K562 (cell line): ENCODE measurements around the gene HK1. TPM values are rescaled to one million over a fixed set of nuclear protein-coding genes. Genes with fewer than 3 reads are reported as not detected.

ENCODE experiments used
- JUND ChIP-seq, 2 experiments: IDR thresholded peaks; 2 replicates in 1 of 2; 3 replicates in 1 of 2; pipeline ENCODE4 v1.6.1; 2011; ENCODE audit warnings: borderline replicate concordance in 2 of 2, low read depth in 2 of 2, low read length in 2 of 2, improper control_type of control experiment in 1 of 2, missing biosample characterization in 1 of 2, missing genetic modification characterization in 1 of 2, missing genetic modification reagents in 1 of 2
- KLF10 ChIP-seq: fragments of 250-450 bp; sonication (Bioruptor Pico); IDR thresholded peaks from 2 replicates; pipeline ENCODE4 v1.6.1; 2021; ENCODE audit warnings: matching md5 sums
- MAFG ChIP-seq: fragments of 450-650 bp; conservative IDR thresholded peaks from 2 replicates; pipeline ENCODE4 v1.6.1; 2016; ENCODE audit warnings: missing genetic modification characterization, missing compliant biosample characterization
- MBD2 ChIP-seq: sonication (generic); IDR thresholded peaks from 2 replicates; pipeline ENCODE4 v1.6.1; 2016; ENCODE audit warnings: low read depth, borderline replicate concordance
- MYBL2 ChIP-seq, 2 experiments: fragments of 450-650 bp in 1 of 2; sonication (generic) in 1 of 2; formaldehyde crosslinking in 1 of 2; IDR thresholded peaks; 2 replicates each; pipeline versions ENCODE4 v1.6.1 to v1.8.1; 2017 to 2022; ENCODE audit warnings: borderline replicate concordance in 1 of 2, inconsistent platforms in 1 of 2, low read depth in 1 of 2, mild to moderate bottlenecking in 1 of 2, missing genetic modification reagents in 1 of 2, moderate library complexity in 1 of 2
- PRMT5 ChIP-seq: sonication (generic); formaldehyde crosslinking; IDR thresholded peaks from 2 replicates; pipeline ENCODE4 v1.5.0; 2020; ENCODE audit warnings: missing genetic modification reagents
- RBM17 ChIP-seq: fragments of 200-400 bp; formaldehyde crosslinking; IDR thresholded peaks from 2 replicates; pipeline ENCODE4 v1.6.1; 2017; ENCODE audit warnings: low read depth, mild to moderate bottlenecking, low read length, borderline replicate concordance
- RHOXF2B ChIP-seq: fragments of 250-450 bp; sonication (Bioruptor Pico); conservative IDR thresholded peaks from 2 replicates; pipeline ENCODE4 v1.5.1; 2021
- STAT5B ChIP-seq: fragments of 250-450 bp; sonication (Bioruptor Pico); IDR thresholded peaks from 2 replicates; pipeline ENCODE4 v1.8.0; 2021; ENCODE audit warnings: mild to moderate bottlenecking, inconsistent platforms
- TFE3 ChIP-seq: fragments of 450-650 bp; formaldehyde crosslinking; IDR thresholded peaks from 2 replicates; pipeline ENCODE4 v1.4.0; 2020; ENCODE audit warnings: mild to moderate bottlenecking, mixed read lengths
- THRB ChIP-seq: fragments of 450-650 bp; formaldehyde crosslinking; conservative IDR thresholded peaks from 2 replicates; pipeline ENCODE4 v1.4.0; 2022; ENCODE audit warnings: mild to moderate bottlenecking, missing genetic modification characterization
- UBTF ChIP-seq, 2 experiments: IDR thresholded peaks; 2 replicates each; pipeline ENCODE4 v1.6.1; 2012; ENCODE audit warnings: improper control_type of control experiment in 2 of 2, low read depth in 2 of 2, low read length in 2 of 2, borderline replicate concordance in 1 of 2
- ZBTB49 ChIP-seq: sonication (generic); formaldehyde crosslinking; IDR thresholded peaks from 2 replicates; pipeline ENCODE4 v1.8.0; 2022; ENCODE audit warnings: missing genetic modification reagents, mild to moderate bottlenecking, borderline replicate concordance
- ZBTB7A ChIP-seq: IDR thresholded peaks from 2 replicates; pipeline ENCODE4 v1.6.1; 2011; ENCODE audit warnings: low read depth, mild to moderate bottlenecking, low read length, moderate library complexity, borderline replicate concordance; ENCODE audit not compliant: control insufficient read depth
- ZNF232 ChIP-seq: sonication (generic); formaldehyde crosslinking; IDR thresholded peaks from 2 replicates; pipeline ENCODE4 v1.8.0; 2022; ENCODE audit warnings: mild to moderate bottlenecking, missing genetic modification reagents
- polyA plus RNA-seq, 8 experiments: library from polyadenylated mRNA; depleted of rRNA in 4 of 8; stranded (reverse) in 5 of 8; unstranded in 3 of 8; fragments of >200 nt; fragmentation: Nextera tagmentation in 2 of 8; fragmentation: Illumina TruSeq in 1 of 8; extraction: Ambion mirVana in 2 of 8; extraction: Trizol in 1 of 8; gene quantifications; 2 replicates each; pipeline versions ENCODE4 v1.2.1 to v1.2.3, GENCODE V29; 2011 to 2014; ENCODE audit warnings: inconsistent platforms in 1 of 8, missing spikeins in 1 of 8
- total RNA-seq, 7 experiments: library from RNA; depleted of rRNA in 6 of 7; stranded (reverse); fragments of >200 nt in 6 of 7; fragmentation: Illumina TruSeq in 2 of 7; extraction: Trizol in 2 of 7; gene quantifications; 2 replicates each; pipeline versions ENCODE4 v1.2.1 to v1.2.3, GENCODE V29; 2011 to 2021; ENCODE audit warnings: low replicate concordance in 1 of 7

Gene HK1
- total and polyA plus RNA-seq, 9 of the 15 experiments (the other 6 are each of a cell fraction or from before 2014, with no cell fraction given), result 29.2 to 444 (median 193) TPM

GRCh38 chr10:69327463-69328379 lies 49.4 kb downstream of the HK1 start (continued):
- TF ChIP-seq MYBL2 (IDR thresholded peaks at IDR 0.05; ENCODE audit: low read depth) (no peak), MYBL2 (CRISPR knock-in tag; IDR thresholded peaks at IDR 0.05; ENCODE audit: borderline replicate concordance) (no peak), STAT5B (CRISPR knock-in tag) (no peak), THRB (CRISPR knock-in tag) (no peak), KLF10 (no peak), UBTF (IDR thresholded peaks at IDR 0.05; ENCODE audit: borderline replicate concordance in 1 of 2, low read depth in 2 of 2, low read length in 2 of 2) (peak in 1 of 2 experiments; percentile 66; a peak in 1 of 4 replicates), MBD2 (no peak; the same call in 1 of the 2 replicates), RBM17 (no peak), MAFG (tag) (no peak), RHOXF2B (CRISPR knock-in tag) (no peak), ZNF232 (CRISPR knock-in tag) (no peak), PRMT5 (CRISPR knock-in tag) (no peak), ZBTB7A (no peak), ZBTB49 (no peak), JUND (IDR thresholded peaks at IDR 0.05; ENCODE audit: borderline replicate concordance, low read depth, low read length) (0 out of 2 replicates have a peak, but pooled peaks have one; percentile 19), JUND (tag; IDR thresholded peaks at IDR 0.05; ENCODE audit: borderline replicate concordance, low read depth, low read length) (no peak), TFE3 (CRISPR knock-in tag) (no peak)
